ENCODE results near the gene ACADVL.

ACADVL gene

GRCh38 chr17:7253082-7253481, 33.3 kb downstream of the ACADVL start:
- no peak for TF ChIP-seq CTCF (conservative IDR thresholded peaks at IDR 0.05; ENCODE audit: low read depth)
- peak overlapping the region; percentile 98 for H3K27ac ChIP-seq
- ChIA-PET POLR2A (ENCODE audit: low non-redundant PET) (no interaction called here), CTCF (no interaction called here)
- no peak for DNase-seq (ENCODE audit: low spot score)

GRCh38 chr17:7254511-7254910, 34.8 kb downstream of the ACADVL start:
- ChIA-PET CTCF (no interaction called here), POLR2A (ENCODE audit: low non-redundant PET) (no interaction called here)
- no peak overlapping the region for H3K27ac ChIP-seq
- no peak for TF ChIP-seq CTCF (conservative IDR thresholded peaks at IDR 0.05; ENCODE audit: low read depth)
- DNase-seq (ENCODE audit: low spot score), result no peak

- no peak for TF ChIP-seq CTCF (conservative IDR thresholded peaks at IDR 0.05; ENCODE audit: low read depth)
- ChIA-PET CTCF (interaction anchor here (0.6 kb wide), 1 partner anchor 8 kb away, joined by 7 read pairs; no protein-coding TSS in a partner anchor), POLR2A (ENCODE audit: low non-redundant PET) (interaction anchor here (0.6 to 0.7 kb wide), 2 partner anchors 14 to 317 kb away, joined by 3 to 4 read pairs; partner anchors contain the start of gene GABARAP)
- no peak for DNase-seq (ENCODE audit: low spot score)
- H3K27ac ChIP-seq, result peak overlapping the region; percentile 79
Observed at GRCh38 chr17:7256766-7257456, 37.2 kb downstream of the ACADVL start.

GRCh38 chr17:7258731-7259554, 39.2 kb downstream of the ACADVL start:
- peak overlapping the region; percentile 79 for H3K27ac ChIP-seq
- CTCF ChIA-PET, result interaction anchor here (0.7 to 1.0 kb wide), 2 partner anchors 25 to 37 kb away, joined by 3 to 7 read pairs; partner anchors contain the start of gene DVL2
- POLR2A ChIA-PET (ENCODE audit: low non-redundant PET), result interaction anchor here (0.5 kb wide), 1 partner anchor 22 kb away, joined by 5 read pairs; the partner anchor contains the start of gene SLC2A4
- DNase-seq (ENCODE audit: low spot score), result peak; percentile 39
- TF ChIP-seq CTCF (conservative IDR thresholded peaks at IDR 0.05; ENCODE audit: low read depth), result no peak

- peak overlapping the region; percentile 79 for H3K27ac ChIP-seq
- ChIA-PET POLR2A (ENCODE audit: low non-redundant PET) (no interaction called here), CTCF (interaction anchor here (0.6 to 1.0 kb wide), 3 partner anchors 25 to 356 kb away, joined by 3 to 7 read pairs (median 4); partner anchors contain the start of gene DVL2)
- DNase-seq (ENCODE audit: low spot score), result no peak
- TF ChIP-seq CTCF (conservative IDR thresholded peaks at IDR 0.05; ENCODE audit: low read depth), result no peak
Observed at GRCh38 chr17:7259555-7259889, 39.8 kb downstream of the ACADVL start.

- peak overlapping the region; percentile 79 for H3K27ac ChIP-seq
- no peak for DNase-seq (ENCODE audit: low spot score)
- POLR2A ChIA-PET (ENCODE audit: low non-redundant PET), result no interaction called here
- CTCF ChIA-PET, result interaction anchor here (0.6 to 1.0 kb wide), 2 partner anchors 36 to 355 kb away, joined by 4 to 7 read pairs; no protein-coding TSS in a partner anchor
- no peak for TF ChIP-seq CTCF (conservative IDR thresholded peaks at IDR 0.05; ENCODE audit: low read depth)
Observed at GRCh38 chr17:7260151-7260550, 40.4 kb downstream of the ACADVL start.
